Right ventricle myocardium superior (tissue), 1 donor: ENCODE measurements around the gene ERCC5. TPM values are rescaled to one million over a fixed set of nuclear protein-coding genes. Genes with fewer than 3 reads are reported as not detected.
A peak's percentile ranks its signal among the peaks of the same experiment; 100 is the strongest.

Source experiments
- ATAC-seq: fragments of 200-7000 bp; cut with Tn5 transposase; one replicate; pipeline ENCODE4 v1.9.1; 2020; ENCODE audit warnings: mild to moderate bottlenecking; ENCODE audit not compliant: poor library complexity
- DNase-seq: peaks from one replicate; pipeline ENCODE4 v3.0.0-alpha.2; 2020
- intact Hi-C: fragments of 100-400 bp; cut with DNase I; formaldehyde crosslinking; loops from one replicate; pipeline ENCODE4 v1.11.2; 2022
- long read RNA-seq: library from polyadenylated mRNA; unstranded; transcript quantifications from one replicate; pipeline ENCODE4 v2.0.0, GENCODE V29; 2021
- total RNA-seq: library from RNA; stranded (reverse); fragmentation: NEBNext Ultra II Directional; extraction: Animal tissue kit (Norgen Biotek cat#: 25700); gene quantifications from one replicate; pipeline ENCODE4 v1.2.1, GENCODE V29; 2021
- donor health status: DM: no; HTN: yes; CAD: no; lungs with severe emphysema.

The ERCC5 gene
- 25.7 TPM for total RNA-seq
- long read RNA-seq, full-length matches to known transcripts: 41 of 49 reads
- long read RNA-seq, partial matches to known transcripts: 4 of 49 reads
- long read RNA-seq, other reads (novel, unspliced or antisense): 4 of 49 reads

DNA sequence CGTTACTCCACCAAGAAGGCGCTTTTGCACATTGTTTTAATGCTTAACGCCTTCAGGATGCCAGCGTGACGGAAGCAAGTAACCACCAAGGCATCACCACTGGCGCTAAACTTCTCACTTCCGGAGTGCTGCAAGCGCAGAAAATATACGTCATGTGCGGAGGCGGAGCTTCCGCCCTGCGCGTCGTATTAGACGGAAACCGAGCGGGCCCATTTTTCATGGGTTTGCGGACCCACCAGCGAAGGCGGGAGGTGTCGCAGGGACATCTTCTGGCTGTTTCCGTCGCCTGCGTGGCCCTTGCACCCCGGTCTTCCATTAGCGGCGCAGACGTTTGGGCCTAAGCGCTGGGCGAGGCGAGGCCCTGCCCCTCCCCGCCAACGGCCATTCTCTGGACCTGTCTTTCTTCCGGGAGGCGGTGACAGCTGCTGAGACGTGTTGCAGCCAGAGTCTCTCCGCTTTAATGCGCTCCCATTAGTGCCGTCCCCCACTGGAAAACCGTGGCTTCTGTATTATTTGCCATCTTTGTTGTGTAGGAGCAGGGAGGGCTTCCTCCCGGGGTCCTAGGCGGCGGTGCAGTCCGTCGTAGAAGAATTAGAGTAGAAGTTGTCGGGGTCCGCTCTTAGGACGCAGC lies at the start of gene ERCC5:
Gene ERCC5, plus strand, starts transcription at position 403 of the 631 bp plus-strand sequence. CDS start 235 bp downstream, outside the sequence.
- peak; percentile 96 for DNase-seq
- intact Hi-C loops: loop anchor here (5.0 to 10.0 kb wide), 2 partner anchors 71 to 263 kb away; partner anchors contain the start of gene TEX30
- ATAC-seq: peak; percentile 96

DNA sequence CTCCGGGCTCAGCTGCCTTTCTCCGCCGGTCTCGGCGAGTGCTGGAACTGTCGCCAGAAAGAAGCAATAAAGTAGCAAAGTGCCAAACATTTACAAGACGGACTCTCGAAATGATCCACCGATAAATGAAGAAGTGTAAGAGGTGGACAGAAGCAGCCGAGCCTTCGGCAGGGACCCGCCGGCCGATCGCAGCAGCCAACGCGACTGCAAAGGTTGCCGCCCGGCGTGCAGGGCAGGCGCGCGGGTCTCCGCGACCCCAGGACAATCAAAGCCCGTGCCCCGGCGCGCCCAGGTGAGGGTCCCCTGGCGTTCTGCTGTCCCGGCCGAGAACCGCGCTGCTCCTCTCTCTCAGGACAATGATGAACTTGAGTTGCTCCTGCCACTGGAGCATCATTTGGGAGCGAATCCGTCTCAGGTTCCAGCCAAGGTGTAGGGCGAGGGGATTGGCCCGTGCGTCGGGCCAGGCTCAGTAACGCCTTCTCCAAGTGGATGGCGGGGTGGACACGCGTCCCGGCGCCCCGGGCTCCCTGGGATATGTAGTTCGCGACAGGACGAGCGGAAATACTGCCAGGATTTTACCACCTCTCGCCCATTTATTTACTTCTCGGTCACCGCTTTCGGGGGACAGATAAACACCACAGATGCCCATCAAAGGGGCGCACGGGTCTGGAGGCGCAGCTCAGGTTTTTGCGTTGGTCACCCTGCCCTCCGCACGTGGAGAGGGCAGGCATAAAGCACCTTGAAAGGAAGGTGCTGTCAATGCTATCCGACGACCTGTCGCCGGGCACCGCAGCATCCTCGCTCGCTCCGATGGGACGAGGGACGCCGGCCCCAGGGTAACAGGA lies 47.0 kb upstream of the ERCC5 start, which contains the start of the genes BIVM and POGLUT2:
Gene BIVM, plus strand, starts transcription at position 539 of the 845 bp plus-strand sequence. CDS start 8,149 bp downstream, outside the sequence.
Gene POGLUT2, minus strand, starts transcription at position 396 of the 845 bp plus-strand sequence. Its CDS starts 306 bp downstream, at position 90.
- DNase-seq (peak; percentile 93), ATAC-seq (peak; percentile 93)
- intact Hi-C loops: no loop called here

DNA sequence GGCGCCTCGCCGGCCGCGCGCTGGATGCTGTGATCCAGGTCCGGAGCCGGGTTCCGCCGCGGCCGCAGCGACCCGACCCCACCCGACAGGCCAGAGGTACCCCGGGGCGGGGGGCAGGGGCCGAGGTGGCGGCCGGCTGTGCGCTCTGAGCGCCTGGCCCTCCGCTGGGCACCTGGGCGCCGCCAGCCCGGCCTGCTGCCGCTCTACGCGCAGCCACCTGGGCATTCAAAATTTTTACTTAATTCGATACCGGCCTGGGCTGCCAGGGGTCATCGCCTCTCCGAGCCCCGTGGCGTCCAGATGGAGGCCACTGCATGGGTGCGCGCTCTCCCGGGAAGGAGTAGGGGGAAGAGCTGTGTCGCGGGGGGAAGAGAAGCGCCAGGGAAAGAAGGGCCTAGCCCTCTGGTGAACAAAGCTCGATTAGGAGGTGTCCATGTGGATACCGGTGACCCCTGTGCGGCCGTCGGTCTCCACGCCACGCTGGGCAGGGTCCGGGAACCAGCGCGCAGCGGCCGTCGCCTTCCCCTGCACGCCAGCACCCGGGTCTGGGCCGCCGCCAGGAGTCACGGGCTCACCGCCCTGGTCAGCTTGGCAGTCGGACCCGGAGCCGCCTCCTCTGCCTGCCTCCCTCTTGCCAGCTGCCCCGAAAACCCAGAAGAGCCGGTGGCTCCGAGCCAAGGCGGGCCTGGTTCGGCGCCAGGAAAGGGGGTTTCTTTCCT lies 46.2 kb upstream of the ERCC5 start:
- intact Hi-C loops: no loop called here

DNA sequence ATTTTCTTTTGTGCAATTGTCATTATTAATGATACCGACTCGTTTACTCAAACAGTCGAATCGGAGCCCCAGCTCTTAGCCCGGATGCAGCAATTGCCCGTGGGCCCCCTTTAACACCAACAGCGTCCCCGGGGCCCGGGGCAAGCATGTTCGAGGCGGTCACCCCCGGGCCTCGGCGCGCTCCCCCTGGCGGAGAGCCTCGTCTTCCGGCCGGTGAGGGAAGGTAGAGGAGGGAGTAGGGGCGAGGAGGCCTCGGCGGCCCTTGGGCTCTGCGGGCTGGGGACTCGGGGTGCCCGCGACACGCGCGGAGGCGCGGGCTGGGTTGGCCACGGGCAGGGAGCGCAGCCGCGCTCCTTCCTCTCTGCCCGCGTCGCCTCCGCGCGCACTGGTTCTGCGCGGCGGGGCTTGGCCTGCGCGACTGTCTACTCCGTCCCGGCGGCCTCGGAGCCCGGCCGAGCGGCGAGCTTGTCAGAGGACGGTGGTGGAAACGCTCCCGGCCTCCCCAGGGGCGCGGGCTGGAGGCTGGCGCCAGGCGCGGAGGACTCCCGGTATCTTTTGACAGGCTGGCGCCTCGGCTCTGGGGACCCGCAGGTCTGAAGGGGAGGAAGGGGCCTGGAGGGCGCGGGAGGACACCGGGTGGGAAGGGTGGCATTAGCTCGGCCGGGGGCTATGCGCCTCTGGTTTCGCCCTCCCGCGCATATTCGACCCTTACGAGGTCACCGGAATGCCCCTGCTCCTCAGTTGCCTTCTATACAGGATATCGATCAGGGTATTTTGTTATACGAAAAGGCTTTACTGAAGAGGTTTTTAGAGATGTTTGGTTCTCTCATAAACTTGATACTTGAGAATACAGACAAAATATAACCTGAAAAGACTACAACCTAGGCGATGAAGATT lies 45.4 kb upstream of the ERCC5 start:
- DNase-seq: peak; percentile 90
- ATAC-seq: peak; percentile 90
- intact Hi-C loops: no loop called here

More for the DNA sequence above, 46.2 kb upstream of the ERCC5 start:
- DNase-seq (peak; percentile 65), ATAC-seq (peak; percentile 42)

DNA sequence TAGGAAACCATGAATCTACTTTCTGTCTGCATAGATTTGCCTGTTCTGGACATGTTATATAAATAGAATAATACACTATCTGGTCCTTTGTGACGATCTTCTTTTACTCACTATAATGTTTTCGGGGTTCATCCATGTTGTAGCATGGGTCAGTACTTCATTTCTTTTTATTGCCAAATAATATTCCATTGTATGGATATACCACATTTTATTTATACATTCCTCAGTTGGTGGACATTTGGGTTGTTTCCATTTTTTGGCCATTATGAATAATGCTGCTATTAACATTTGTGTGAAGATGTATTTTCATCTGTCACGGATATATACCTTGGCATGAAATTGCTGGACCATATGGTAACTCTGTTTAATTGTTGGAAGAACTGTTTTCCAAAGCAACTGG lies 40.2 kb upstream of the ERCC5 start:
- no peak for DNase-seq
- no peak for ATAC-seq
- intact Hi-C loops: no loop called here

DNA sequence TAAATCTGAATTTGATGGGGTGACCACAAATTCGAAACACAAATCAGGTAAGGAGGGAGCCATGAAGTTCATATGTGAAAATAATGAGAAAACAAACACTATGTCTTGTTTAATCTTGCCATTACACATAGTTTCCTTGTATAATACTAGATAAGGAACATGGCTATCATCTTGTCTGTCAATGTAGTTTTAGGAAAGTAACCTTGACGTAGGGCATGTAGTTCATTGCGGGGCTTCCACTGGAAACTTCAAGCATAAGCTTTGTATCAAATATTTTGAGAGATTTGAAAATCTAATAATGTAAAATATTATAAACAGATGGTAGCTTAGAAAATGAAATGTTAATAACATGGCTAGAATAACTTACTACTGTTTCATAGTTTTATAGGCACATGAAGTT lies 38.1 kb upstream of the ERCC5 start:
- no peak for ATAC-seq

DNA sequence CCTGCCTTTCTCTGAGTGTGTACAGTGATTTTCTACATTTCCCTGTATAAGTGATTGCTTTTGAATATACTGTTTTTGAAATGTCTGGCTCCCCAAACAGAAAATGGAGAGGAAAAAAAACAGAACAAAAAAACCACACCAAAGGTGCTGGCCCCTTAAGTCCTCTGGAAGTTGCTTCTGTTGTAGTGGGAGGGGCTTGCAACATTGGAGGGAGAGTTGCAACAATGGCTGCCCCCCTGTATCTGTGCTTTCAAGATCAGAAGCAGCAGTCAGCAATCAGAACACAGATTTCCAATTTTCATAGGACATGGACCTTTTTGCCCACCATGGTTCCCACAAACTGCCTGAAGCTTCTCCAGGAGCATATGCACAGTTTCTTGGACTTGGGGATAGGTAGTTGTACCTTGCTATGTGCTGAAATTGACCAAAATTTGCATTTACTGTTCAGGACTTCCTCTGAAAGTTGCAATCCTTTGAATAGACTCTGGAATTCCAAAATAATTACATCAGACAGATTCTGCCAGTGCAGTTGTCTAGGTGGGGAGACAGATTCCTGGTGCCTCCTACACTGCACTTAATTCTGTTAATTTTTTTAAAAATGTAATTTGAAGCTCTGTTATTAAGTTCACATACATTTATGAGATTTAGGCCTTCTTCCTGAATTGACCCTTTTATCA lies 33.1 kb upstream of the ERCC5 start:
- ATAC-seq (no peak), DNase-seq (no peak)
- intact Hi-C loops: no loop called here

More for the DNA sequence above, 38.1 kb upstream of the ERCC5 start:
- no peak for DNase-seq
- intact Hi-C loops: no loop called here

DNA sequence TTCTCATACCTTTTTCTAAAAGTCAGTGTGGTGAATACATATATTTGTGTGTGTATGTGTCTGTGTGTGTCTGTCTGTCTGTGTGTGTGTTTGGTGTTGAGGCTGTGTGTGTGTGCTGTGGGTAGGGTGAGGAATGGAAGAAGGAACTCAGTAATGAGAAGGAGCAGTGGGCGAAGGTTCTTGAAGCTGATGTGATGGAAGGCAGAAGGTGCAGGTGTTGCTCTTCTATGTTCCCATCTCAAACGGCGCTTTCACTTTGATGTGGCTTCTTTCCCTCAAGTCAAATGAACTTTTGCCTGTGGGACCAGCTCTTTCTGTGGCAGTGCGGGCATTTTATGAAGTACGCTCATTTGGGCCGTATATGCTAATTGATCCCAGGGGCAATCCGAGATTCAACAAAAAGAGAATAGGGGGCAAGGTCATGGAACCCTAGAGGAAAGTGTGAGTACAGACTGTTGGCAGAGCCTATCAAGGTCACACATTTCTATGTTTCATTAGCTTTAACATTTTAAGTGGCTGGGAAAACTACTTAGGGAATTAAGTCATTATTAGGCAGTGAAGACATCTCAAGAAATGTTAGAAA lies 31.7 kb upstream of the ERCC5 start:
- ATAC-seq (no peak), DNase-seq (no peak)
- intact Hi-C loops: no loop called here

DNA sequence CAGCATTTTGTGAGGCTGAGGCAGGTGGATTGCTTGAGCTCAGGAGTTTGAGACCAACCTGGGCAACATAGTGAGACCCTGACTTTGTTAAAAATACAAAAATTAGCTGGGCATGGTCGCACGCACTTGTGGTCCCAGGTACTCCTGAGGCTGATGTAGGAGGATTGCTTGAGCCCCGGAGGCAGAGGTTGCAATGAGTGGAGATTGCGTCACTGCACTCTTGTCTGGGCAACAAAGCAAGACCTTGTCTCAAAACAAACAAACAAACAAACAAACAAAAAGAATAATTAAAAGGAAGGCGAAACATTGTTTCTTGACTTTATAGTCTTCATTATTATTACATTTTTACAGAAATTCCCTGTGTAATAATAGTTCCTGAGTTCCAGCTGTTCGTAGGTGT lies 31.0 kb upstream of the ERCC5 start:
- intact Hi-C loops: no loop called here
- no peak for ATAC-seq

DNA sequence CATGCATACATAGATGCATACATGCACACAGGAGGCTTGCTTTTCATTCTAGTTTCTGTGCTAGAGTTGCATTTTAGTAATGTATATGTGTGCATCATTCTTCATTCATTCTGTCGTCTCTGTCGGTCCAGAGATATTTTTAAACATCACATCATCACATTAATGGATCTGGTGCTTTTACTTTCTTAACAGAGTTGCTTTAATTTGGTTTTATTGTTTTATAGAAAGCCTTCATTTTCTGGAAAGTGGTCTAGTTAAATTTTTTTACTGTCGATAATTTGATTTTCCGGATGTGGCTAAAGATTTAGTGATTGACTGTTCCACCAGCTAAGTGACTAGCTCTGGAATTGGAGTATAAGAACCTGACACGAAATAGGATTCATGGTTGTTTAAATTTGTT lies 30.0 kb upstream of the ERCC5 start:
- ATAC-seq (no peak), DNase-seq (no peak)
- intact Hi-C loops: no loop called here

More for the DNA sequence above, 31.0 kb upstream of the ERCC5 start:
- no peak for DNase-seq

DNA sequence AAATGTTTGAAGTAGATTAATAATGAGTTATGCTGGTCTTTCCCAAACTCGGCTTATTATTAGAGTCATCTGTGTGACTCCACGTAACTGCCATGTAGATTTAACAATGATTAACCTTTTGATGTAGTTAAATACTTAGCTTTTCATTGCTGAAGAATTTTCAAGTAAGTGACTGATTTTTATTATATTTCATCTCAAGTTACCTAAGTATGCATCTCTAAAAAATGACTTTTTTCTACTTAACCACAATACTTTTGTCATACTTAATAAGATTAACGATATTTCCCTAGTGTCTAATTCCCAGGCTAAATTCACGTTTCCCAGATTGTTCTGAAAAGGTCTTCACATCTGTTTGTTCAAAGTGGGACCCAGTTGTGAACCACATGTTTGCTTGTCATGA lies 29.1 kb upstream of the ERCC5 start:
- ATAC-seq (no peak), DNase-seq (no peak)
- intact Hi-C loops: no loop called here

DNA sequence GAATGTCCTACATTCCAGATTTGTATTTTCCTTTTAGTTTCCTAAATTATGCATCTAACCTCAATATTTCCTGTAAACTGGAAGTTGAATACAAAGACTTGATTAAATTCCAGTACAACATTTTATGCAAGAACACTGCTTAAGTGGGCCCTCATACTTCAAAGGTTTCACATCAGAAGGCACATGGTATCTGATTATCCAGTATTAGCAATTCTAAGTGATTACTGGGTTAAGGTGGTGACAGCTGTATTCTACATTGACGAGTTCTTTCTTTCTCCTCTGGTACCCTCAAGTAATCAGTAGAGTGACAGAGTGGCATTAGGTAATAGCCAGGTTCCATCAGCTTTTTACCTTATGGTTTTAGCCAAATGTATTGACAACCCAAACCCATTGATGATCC lies 28.6 kb upstream of the ERCC5 start:
- ATAC-seq (no peak), DNase-seq (no peak)
- intact Hi-C loops: no loop called here

DNA sequence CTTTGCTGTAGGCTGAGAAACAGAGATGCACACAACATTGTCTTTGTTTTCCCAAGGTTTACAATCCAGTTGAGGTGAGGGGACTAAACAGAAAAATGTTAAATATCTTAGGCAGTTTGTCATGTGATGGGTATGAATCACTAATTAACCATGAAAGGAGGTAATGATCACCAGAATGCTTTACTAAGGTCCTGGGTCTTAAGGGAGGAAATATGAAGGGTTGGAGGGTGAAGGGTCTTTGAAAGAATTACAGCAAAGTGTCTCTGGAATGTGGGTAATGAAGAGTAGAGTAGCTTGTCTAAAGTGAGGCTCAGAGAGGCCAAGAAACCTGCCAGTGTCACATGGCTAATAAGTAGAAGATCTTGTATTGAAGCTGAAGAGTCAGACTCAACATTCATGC lies 27.9 kb upstream of the ERCC5 start:
- no peak for DNase-seq
- intact Hi-C loops: no loop called here
- ATAC-seq: no peak

DNA sequence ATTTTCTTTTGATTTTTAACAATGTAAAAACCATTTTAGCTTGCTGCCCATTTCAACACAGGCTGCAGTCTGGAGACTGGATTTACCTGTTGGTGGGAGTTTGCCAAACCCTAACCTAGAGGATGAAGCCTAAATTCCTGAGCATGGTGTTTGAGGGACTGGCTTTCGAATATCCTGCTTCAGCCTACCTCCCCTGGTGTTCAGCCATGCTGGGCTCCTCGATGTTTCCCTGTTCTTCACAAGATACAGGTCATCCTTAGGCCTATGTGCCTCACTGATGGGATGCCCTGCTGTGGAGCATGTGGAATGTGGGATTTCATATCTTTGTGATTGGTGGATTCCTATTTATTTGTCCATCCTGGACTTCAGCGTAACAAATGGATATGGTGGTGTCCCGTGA lies 20.4 kb upstream of the ERCC5 start:
- no peak for DNase-seq
- intact Hi-C loops: no loop called here
- no peak for ATAC-seq

DNA sequence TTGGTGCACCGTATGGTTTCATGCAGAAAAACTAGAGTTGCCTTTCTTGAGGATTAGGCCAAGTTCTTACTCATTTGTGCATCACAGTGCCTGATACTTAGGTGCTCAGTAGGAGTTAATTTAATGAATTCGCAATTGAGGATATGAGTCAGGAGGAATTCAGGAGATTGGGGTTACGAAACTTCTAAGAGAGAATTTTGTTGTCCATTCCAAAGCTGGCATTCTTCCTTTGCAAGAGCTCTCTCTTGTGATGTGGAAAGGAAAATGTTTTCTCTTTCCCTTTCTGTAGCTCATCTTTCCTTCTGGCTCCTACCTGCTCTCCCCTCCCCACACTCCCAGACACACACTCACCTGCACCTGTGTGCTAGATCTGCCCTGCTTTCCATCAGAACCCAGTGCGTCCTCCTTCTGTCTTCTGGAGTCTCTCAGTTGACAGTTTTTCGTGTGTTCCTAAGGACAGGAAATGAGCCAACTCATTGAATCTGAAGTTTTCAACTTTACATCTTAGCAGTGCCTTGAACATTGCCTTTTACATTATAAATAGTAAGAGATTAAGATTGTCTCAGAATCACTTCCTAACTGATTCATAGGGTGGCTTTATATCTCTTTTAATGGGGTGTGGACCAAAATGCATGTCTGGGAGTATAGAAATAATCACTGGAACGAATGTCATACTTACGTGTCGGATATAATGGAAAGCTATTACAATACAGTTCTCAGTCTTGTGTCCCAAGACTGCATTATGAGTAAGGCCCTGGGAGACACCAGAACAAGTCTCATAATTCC lies 19.7 kb upstream of the ERCC5 start:
- intact Hi-C loops: no loop called here
- DNase-seq: no peak
- ATAC-seq: no peak

DNA sequence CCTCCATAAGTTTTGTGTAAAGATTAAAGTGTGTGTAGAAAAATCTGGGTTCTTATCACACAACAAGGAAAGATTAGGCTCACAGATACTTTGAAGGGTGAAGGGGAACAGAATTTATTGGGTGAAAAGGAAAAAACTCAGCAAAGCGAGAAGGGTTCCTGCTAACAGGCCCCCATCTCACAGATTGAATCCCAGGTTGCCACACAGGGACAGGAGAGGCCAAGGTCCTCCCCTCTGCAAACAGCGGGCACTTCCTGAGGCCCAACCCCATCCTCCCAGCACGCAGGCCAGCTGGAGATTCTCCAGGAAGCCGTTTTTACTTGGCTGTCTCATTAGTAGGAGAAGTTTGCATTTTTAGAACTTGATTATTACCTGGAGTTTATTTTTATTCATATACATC lies 15.2 kb upstream of the ERCC5 start:
- DNase-seq (no peak), ATAC-seq (no peak)
- intact Hi-C loops: no loop called here
